ENCODE data around the gene FBLN5.
"Not testable (repeated sequence)": the region's sequence is repeated elsewhere in the genome, so short reads cannot be mapped to it uniquely, and the experiment has no call there.

FBLN5 gene

GRCh38 chr14:91885113-91885712 lies 62.3 kb downstream of the FBLN5 start:
- no peak for DNase-seq (ENCODE audit: low spot score)

- no peak for DNase-seq (ENCODE audit: low spot score)
Observed at GRCh38 chr14:91884664-91885063, 62.8 kb downstream of the FBLN5 start.

- no peak for DNase-seq (ENCODE audit: low spot score)
Observed at GRCh38 chr14:91883753-91884152, 63.7 kb downstream of the FBLN5 start.

GRCh38 chr14:91882776-91883175 lies 64.7 kb downstream of the FBLN5 start:
- no peak for DNase-seq (ENCODE audit: low spot score)

GRCh38 chr14:91882369-91882768 lies 65.1 kb downstream of the FBLN5 start:
- DNase-seq (ENCODE audit: low spot score) = no peak

- no peak for DNase-seq (ENCODE audit: low spot score)
Observed at GRCh38 chr14:91879196-91879595, 68.3 kb downstream of the FBLN5 start.

GRCh38 chr14:91878274-91878673 lies 69.2 kb downstream of the FBLN5 start:
- no peak for DNase-seq (ENCODE audit: low spot score)

GRCh38 chr14:91877376-91877915 lies 70.0 kb downstream of the FBLN5 start:
- no peak for DNase-seq (ENCODE audit: low spot score)

- no peak for DNase-seq (ENCODE audit: low spot score)
Observed at GRCh38 chr14:91876492-91876891, 71.0 kb downstream of the FBLN5 start.

- DNase-seq (ENCODE audit: low spot score) = no peak
Observed at GRCh38 chr14:91875525-91876286, 71.8 kb downstream of the FBLN5 start.

- no peak for DNase-seq (ENCODE audit: low spot score)
Observed at GRCh38 chr14:91873471-91874415, 73.8 kb downstream of the FBLN5 start.

- no peak for DNase-seq (ENCODE audit: low spot score)
Observed at GRCh38 chr14:91872517-91873470, 74.7 kb downstream of the FBLN5 start.

- DNase-seq (ENCODE audit: low spot score) = no peak
Observed at GRCh38 chr14:91872011-91872501, 75.4 kb downstream of the FBLN5 start.

- DNase-seq (ENCODE audit: low spot score) = not testable (repeated sequence)
Observed at GRCh38 chr14:91871401-91871800, 76.1 kb downstream of the FBLN5 start.

GRCh38 chr14:91870890-91871289 lies 76.6 kb downstream of the FBLN5 start:
- DNase-seq (ENCODE audit: low spot score) = no peak

- no peak for DNase-seq (ENCODE audit: low spot score)
Observed at GRCh38 chr14:91870001-91870400, 77.5 kb downstream of the FBLN5 start.

- no peak for DNase-seq (ENCODE audit: low spot score)
Observed at GRCh38 chr14:91869556-91869955, 77.9 kb downstream of the FBLN5 start.

GRCh38 chr14:91867316-91867988 lies 80.0 kb downstream of the FBLN5 start, which contains the start of gene TC2N:
Gene TC2N (minus strand): TSS chr14:91867536. CDS start chr14:91813769, 53,767 bp downstream.
- DNase-seq (ENCODE audit: low spot score) = no peak

- no peak for DNase-seq (ENCODE audit: low spot score)
Observed at GRCh38 chr14:91866511-91867295, 80.8 kb downstream of the FBLN5 start.
